ENCODE results near the gene RECQL5. TPM values are rescaled to one million over a fixed set of nuclear protein-coding genes. Genes with fewer than 3 reads are reported as not detected.

The RECQL5 gene
- total RNA-seq, 1 experiment from 2014 or later: 36.3 TPM

- no TSS peak for BruUV-seq (replicated peaks)
- Mint-ChIP-seq H3K27ac (ENCODE audit: low read depth, unreplicated experiment) (no peak overlapping the region), H3K9me3 (ENCODE audit: unreplicated experiment) (no peaks in the 10 kb centered on the region), H3K36me3 (ENCODE audit: insufficient read depth, unreplicated experiment) (peaks cover 74% of the 10 kb centered on the region), H3K27me3 (ENCODE audit: insufficient read depth, unreplicated experiment) (no peaks in the 10 kb centered on the region), H3K4me3 (ENCODE audit: unreplicated experiment) (no peak overlapping the region), H3K4me1 (ENCODE audit: insufficient read depth, unreplicated experiment) (no peaks in the 10 kb centered on the region)
- ChIA-PET POLR2A (interaction anchor here (0.7 to 4.2 kb wide), 3 partner anchors 9 to 122 kb away, joined by 3 to 25 read pairs (median 3); partner anchors contain the start of genes RECQL5 and SAP30BP), CTCF (interaction anchor here (0.6 to 5.9 kb wide), 6 partner anchors 12 to 547 kb away, joined by 3 to 52 read pairs (median 4); partner anchors contain the start of gene SMIM5)
- no peak for TF ChIP-seq CTCF (IDR thresholded peaks at IDR 0.05; ENCODE audit: unreplicated experiment)
- DNase-seq (ENCODE audit: unreplicated experiment): no peak
- intact Hi-C loops (cut with micrococcal nuclease): no loop called here
Measured at GRCh38 chr17:75658237-75658636, 8.7 kb downstream of the RECQL5 start.

GRCh38 chr17:75654176-75654575 is 12.8 kb downstream of the RECQL5 start:
- H3K27me3 Mint-ChIP-seq (ENCODE audit: insufficient read depth, unreplicated experiment): no peaks in the 10 kb centered on the region
- H3K4me1 Mint-ChIP-seq (ENCODE audit: insufficient read depth, unreplicated experiment): no peaks in the 10 kb centered on the region
- H3K27ac Mint-ChIP-seq (ENCODE audit: low read depth, unreplicated experiment): no peak overlapping the region
- peaks cover 64% of the 10 kb centered on the region for H3K36me3 Mint-ChIP-seq (ENCODE audit: insufficient read depth, unreplicated experiment)
- BruUV-seq (replicated peaks): no TSS peak
- ChIA-PET POLR2A (interaction anchor here (0.5 to 2.0 kb wide), 5 partner anchors 12 to 375 kb away, joined by 3 to 10 read pairs (median 3); partner anchors contain the start of genes RECQL5 and SAP30BP), CTCF (interaction anchor here (0.5 to 5.9 kb wide), 6 partner anchors 13 to 52 kb away, joined by 3 to 52 read pairs (median 3); partner anchors contain the start of gene SMIM5)
- peak; percentile 20 for DNase-seq (ENCODE audit: unreplicated experiment)
- H3K9me3 Mint-ChIP-seq (ENCODE audit: unreplicated experiment): no peaks in the 10 kb centered on the region
- no peak overlapping the region for H3K4me3 Mint-ChIP-seq (ENCODE audit: unreplicated experiment)
- intact Hi-C loops (cut with micrococcal nuclease): no loop called here
- no peak for TF ChIP-seq CTCF (IDR thresholded peaks at IDR 0.05; ENCODE audit: unreplicated experiment)

- intact Hi-C loops (cut with micrococcal nuclease): no loop called here
- POLR2A ChIA-PET: interaction anchor here (1.6 kb wide), 1 partner anchor 131 kb away, joined by 3 read pairs; the partner anchor contains the start of gene UNK
Measured at GRCh38 chr17:75652934-75653549, 13.9 kb downstream of the RECQL5 start.

More at GRCh38 chr17:75652934-75653549, 13.9 kb downstream of the RECQL5 start:
- no peak overlapping the region for H3K4me3 Mint-ChIP-seq (ENCODE audit: unreplicated experiment)
- peak; percentile 54 for TF ChIP-seq CTCF (IDR thresholded peaks at IDR 0.05; ENCODE audit: unreplicated experiment)
- no peaks in the 10 kb centered on the region for H3K9me3 Mint-ChIP-seq (ENCODE audit: unreplicated experiment)
- H3K36me3 Mint-ChIP-seq (ENCODE audit: insufficient read depth, unreplicated experiment): peaks cover 69% of the 10 kb centered on the region
- no peaks in the 10 kb centered on the region for H3K27me3 Mint-ChIP-seq (ENCODE audit: insufficient read depth, unreplicated experiment)
- CTCF ChIA-PET: interaction anchor here (0.6 to 9.0 kb wide), 3 partner anchors 19 to 131 kb away, joined by 3 to 75 read pairs (median 3); partner anchors contain the start of gene SMIM5
- H3K4me1 Mint-ChIP-seq (ENCODE audit: insufficient read depth, unreplicated experiment): no peaks in the 10 kb centered on the region
- DNase-seq (ENCODE audit: unreplicated experiment): peak; percentile 38
- no TSS peak for BruUV-seq (replicated peaks)
- no peak overlapping the region for H3K27ac Mint-ChIP-seq (ENCODE audit: low read depth, unreplicated experiment)
